Esophagus muscularis mucosa (tissue), 3 donors: Measurements from ENCODE around the gene UNC5B.

Experiments used
- CTCF ChIP-seq, 3 experiments: fragments of 200-600 bp in 2 of 3; fragments of 450-650 bp in 1 of 3; sonication (generic) in 2 of 3; IDR thresholded peaks; one replicate each; pipeline ENCODE4 v1.5.1; 2017 to 2019; ENCODE audit warnings: antibody characterized with exemption in 3 of 3, mild to moderate bottlenecking in 2 of 3, moderate library complexity in 1 of 3
- EP300 ChIP-seq: sonication (generic); formaldehyde crosslinking; IDR thresholded peaks from one replicate; pipeline ENCODE4 v1.6.1; 2017; ENCODE audit warnings: antibody characterized with exemption

DNA sequence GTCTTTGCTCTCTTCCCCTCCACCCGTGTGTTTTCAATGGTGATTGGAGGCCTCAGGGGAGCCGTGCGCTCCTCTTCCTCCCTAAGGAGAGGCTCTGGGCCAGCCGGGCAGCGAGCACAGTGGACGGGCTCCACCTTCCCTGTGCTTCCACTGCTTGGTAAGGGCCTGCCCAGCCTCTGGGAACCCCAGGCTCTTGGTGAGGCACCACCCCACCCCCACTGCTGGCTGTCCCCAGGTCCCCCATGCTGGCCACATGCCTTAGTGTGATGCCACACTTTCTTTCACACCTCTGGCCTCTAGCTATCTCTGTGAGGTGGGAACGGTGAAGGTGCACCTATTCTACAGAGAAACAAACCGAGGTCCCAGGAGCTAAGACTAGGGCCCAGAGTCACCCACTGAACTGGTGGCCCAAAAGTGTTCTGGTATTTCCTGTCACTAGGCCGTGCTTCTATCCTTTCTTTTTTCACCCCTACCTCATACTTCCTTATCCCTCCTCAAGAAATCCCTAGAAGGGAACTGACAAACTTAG is 53.3 kb downstream of the UNC5B start:
- TF ChIP-seq EP300 = no peak
- TF ChIP-seq CTCF (IDR thresholded peaks at IDR 0.05) = no peak
